Neutrophil (primary cell): ENCODE results near the gene COL18A1.
A peak's percentile ranks its signal among the peaks of the same experiment; 100 is the strongest.

Source experiments
- H3K27ac ChIP-seq: fragments of 200-600 bp; sonication (generic); 2 replicates; pipeline ENCODE4 v1.5.1; 2016; ENCODE audit warnings: mild to moderate bottlenecking, moderate library complexity
- H3K27me3 ChIP-seq: fragments of 200-600 bp; sonication (generic); 2 replicates; pipeline ENCODE4 v1.6.0; 2016; ENCODE audit warnings: mild to moderate bottlenecking
- H3K36me3 ChIP-seq: fragments of 200-600 bp; sonication (generic); 2 replicates; pipeline ENCODE4 v1.5.1; 2017
- H3K4me1 ChIP-seq, 2 experiments: fragments of 200-600 bp in 1 of 2; sonication (generic) in 1 of 2; 1 replicate in 1 of 2; 2 replicates in 1 of 2; pipeline versions ENCODE4 v1.5.1 to v1.6.1; 2013 to 2016; ENCODE audit warnings: low read depth in 1 of 2, low read length in 1 of 2, mild to moderate bottlenecking in 1 of 2, moderate library complexity in 1 of 2; ENCODE audit not compliant: control insufficient read depth in 1 of 2, insufficient read depth in 1 of 2
- H3K4me3 ChIP-seq, 2 experiments: fragments of 200-600 bp in 1 of 2; sonication (generic) in 1 of 2; 1 replicate in 1 of 2; 2 replicates in 1 of 2; pipeline ENCODE4 v1.5.1; 2013 to 2016; ENCODE audit warnings: low read depth in 1 of 2, low read length in 1 of 2, mild to moderate bottlenecking in 1 of 2, moderate library complexity in 1 of 2
- H3K9me3 ChIP-seq: fragments of 200-600 bp; sonication (generic); 2 replicates; pipeline ENCODE4 v1.5.1; 2016
- TF ChIP-seq, protein P1 (sequence below): fragments of 200-600 bp; sonication (generic); IDR thresholded peaks from 2 replicates; pipeline ENCODE4 v1.5.1; 2016; ENCODE audit warnings: antibody characterized with exemption

Gene COL18A1

GRCh38 chr21:45494135-45494850 is 89.3 kb downstream of the COL18A1 start:
- Histone ChIP-seq H3K9me3 (no peaks in the 10 kb centered on the region), H3K4me3 (no peak overlapping the region), H3K4me1 (peaks cover 13 to 26% of the 10 kb centered on the region in 2 experiments), H3K27me3 (no peaks in the 10 kb centered on the region), H3K36me3 (peaks cover 85% of the 10 kb centered on the region), H3K27ac (no peak overlapping the region)
- TF ChIP-seq, protein P1, sequence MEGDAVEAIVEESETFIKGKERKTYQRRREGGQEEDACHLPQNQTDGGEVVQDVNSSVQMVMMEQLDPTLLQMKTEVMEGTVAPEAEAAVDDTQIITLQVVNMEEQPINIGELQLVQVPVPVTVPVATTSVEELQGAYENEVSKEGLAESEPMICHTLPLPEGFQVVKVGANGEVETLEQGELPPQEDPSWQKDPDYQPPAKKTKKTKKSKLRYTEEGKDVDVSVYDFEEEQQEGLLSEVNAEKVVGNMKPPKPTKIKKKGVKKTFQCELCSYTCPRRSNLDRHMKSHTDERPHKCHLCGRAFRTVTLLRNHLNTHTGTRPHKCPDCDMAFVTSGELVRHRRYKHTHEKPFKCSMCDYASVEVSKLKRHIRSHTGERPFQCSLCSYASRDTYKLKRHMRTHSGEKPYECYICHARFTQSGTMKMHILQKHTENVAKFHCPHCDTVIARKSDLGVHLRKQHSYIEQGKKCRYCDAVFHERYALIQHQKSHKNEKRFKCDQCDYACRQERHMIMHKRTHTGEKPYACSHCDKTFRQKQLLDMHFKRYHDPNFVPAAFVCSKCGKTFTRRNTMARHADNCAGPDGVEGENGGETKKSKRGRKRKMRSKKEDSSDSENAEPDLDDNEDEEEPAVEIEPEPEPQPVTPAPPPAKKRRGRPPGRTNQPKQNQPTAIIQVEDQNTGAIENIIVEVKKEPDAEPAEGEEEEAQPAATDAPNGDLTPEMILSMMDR = no peak

DNA sequence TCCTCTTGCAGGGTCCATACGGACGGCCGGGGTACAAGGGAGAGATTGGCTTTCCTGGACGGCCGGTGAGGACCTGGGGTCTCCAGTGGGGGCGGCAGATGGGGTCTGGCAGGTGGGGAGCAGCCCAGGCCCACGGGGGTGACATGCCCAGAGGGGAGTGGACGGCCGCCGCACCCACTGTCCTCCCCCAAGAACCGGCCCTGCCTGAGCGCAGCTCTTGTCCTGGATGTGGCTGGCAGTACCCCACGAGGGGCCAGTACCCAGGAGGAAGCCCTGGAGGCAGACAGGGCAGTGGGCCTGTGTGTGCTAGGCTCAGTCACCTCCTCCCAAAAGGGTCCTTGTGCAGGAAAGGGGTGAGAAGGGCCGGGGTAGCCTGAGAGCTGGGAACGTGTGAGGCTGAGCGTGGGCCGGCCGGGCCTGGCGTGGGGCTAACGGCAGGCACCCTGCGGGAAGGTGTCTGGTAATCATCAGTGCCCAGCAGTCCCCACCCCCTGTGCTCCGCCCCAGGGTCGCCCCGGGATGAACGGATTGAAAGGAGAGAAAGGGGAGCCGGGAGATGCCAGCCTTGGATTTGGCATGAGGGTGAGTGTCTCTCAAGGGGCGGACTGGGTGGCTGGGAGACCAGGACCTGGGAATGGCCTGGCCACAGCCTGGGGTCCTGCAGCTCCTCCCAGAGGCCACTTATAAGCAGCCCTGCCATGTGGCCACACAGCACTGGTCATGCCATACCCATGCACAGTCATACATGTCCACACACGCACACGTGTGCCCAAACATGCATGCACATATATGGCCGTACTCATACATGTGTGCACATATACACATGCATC is 90.1 kb downstream of the COL18A1 start:
- TF ChIP-seq, protein P1 = no peak
- no peaks in the 10 kb centered on the region for H3K27me3 ChIP-seq
- no peaks in the 10 kb centered on the region for H3K9me3 ChIP-seq
- no peak overlapping the region for H3K4me3 ChIP-seq
- peaks cover 9 to 21% of the 10 kb centered on the region in 2 experiments for H3K4me1 ChIP-seq
- no peak overlapping the region for H3K27ac ChIP-seq
- H3K36me3 ChIP-seq = peaks cover 89% of the 10 kb centered on the region

GRCh38 chr21:45496151-45496967 is 91.4 kb downstream of the COL18A1 start:
- Histone ChIP-seq H3K9me3 (no peaks in the 10 kb centered on the region), H3K27me3 (no peaks in the 10 kb centered on the region), H3K4me1 (peaks cover 0 to 8% of the 10 kb centered on the region in 2 experiments), H3K27ac (peak overlapping the region; percentile 7), H3K4me3 (no peak overlapping the region), H3K36me3 (peaks cover 82% of the 10 kb centered on the region)
- TF ChIP-seq, protein P1 = no peak

DNA sequence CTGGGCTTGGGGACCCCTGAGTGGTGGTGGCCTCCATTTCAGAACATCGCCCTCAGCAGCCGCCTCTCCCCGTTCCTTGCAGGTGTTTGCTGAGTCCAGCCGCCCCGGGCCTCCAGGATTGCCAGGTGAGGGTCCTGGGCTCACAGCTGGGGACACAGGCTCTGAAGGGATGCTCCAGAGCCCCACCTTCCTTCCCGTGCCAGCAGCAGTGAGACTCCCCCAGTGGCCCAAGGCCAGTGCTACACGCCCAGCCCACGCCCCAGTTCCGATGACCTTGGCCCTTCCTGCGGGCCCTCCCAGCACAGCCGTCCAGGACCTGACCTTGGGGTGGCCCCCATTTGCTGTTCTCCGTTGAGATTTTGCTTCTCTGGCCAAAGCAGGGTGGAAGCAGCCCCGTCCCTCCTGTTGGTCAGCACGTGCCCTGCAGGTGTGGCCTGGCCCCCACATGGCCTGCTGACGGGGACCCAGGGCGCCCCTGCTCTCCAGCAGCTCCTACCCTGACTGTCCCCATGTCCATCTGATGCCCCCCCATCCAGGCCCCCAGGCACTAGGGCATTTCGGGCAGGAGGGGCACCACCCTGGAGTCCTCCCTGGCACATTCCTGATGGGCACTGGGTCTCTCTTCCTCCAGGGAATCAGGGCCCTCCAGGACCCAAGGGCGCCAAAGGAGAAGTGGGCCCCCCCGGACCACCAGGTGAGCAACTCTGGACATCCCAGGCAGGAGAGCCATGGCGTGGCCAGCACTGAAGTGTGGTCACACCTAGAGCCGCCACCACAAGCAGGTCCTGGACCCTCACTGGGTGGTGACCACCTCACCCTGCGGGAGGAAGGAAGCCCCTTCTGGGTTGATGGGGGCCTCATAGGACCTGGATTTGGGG is 92.2 kb downstream of the COL18A1 start:
- Histone ChIP-seq H3K4me3 (no peak overlapping the region), H3K27me3 (no peaks in the 10 kb centered on the region), H3K9me3 (no peaks in the 10 kb centered on the region), H3K4me1 (no peaks in the 10 kb centered on the region), H3K36me3 (peaks cover 74% of the 10 kb centered on the region), H3K27ac (no peak overlapping the region)
- TF ChIP-seq, protein P1 = no peak
